Measurements from ENCODE around the gene CRISP1.
"Not testable (repeated sequence)": the region's sequence is repeated elsewhere in the genome, so short reads cannot be mapped to it uniquely, and the experiment has no call there.

The CRISP1 gene

GRCh38 chr6:49839162-49839561 is 27.2 kb downstream of the CRISP1 start:
- no peak for DNase-seq

- no peak for DNase-seq
These were observed 31.2 kb downstream of the CRISP1 start for GRCh38 chr6:49835140-49835539.

GRCh38 chr6:49833386-49833785 is 32.9 kb downstream of the CRISP1 start:
- DNase-seq: no peak

GRCh38 chr6:49826743-49827406 is 39.5 kb downstream of the CRISP1 start:
- no peak for DNase-seq

- no peak for DNase-seq
These were observed 51.2 kb downstream of the CRISP1 start for GRCh38 chr6:49815166-49815565.

GRCh38 chr6:49813248-49813647 is 53.1 kb downstream of the CRISP1 start:
- DNase-seq: no peak

- no peak for DNase-seq
These were observed 60.2 kb downstream of the CRISP1 start for GRCh38 chr6:49806145-49806544.

- DNase-seq: no peak
These were observed 61.1 kb downstream of the CRISP1 start for GRCh38 chr6:49805246-49805645.

GRCh38 chr6:49801525-49801924 is 64.8 kb downstream of the CRISP1 start:
- DNase-seq: no peak

GRCh38 chr6:49799090-49799489 is 67.2 kb downstream of the CRISP1 start:
- no peak for DNase-seq

GRCh38 chr6:49796842-49797455 is 69.4 kb downstream of the CRISP1 start:
- DNase-seq: not testable (repeated sequence)

GRCh38 chr6:49790341-49790740 is 76.0 kb downstream of the CRISP1 start:
- no peak for DNase-seq

- no peak for DNase-seq
These were observed 79.2 kb downstream of the CRISP1 start, which contains the start of gene PGK2 for GRCh38 chr6:49787176-49787575. Gene PGK2 (minus strand): TSS chr6:49787285. CDS start chr6:49787187, 98 bp downstream.

GRCh38 chr6:49784272-49784671 is 82.1 kb downstream of the CRISP1 start:
- no peak for DNase-seq
